Neural cell (in vitro differentiated cells): ENCODE measurements around the gene KIAA2012. TPM values are rescaled to one million over a fixed set of nuclear protein-coding genes. Genes with fewer than 3 reads are reported as not detected.

Source experiments
- H2AFZ ChIP-seq: fragments of 200-600, 300-800 bp; sonication (generic), shearing (Covaris generic); 2 replicates; pipeline ENCODE4 v1.6.0; 2014; ENCODE audit warnings: low read depth, mild to moderate bottlenecking, antibody characterized with exemption, low read length, moderate library complexity
- H3F3A ChIP-seq: fragments of 200-600 bp; shearing (Covaris generic); 2 replicates; pipeline ENCODE4 v1.6.1; 2016; ENCODE audit warnings: mild to moderate bottlenecking, moderate library complexity, mixed read lengths, antibody characterized with exemption, low read length; ENCODE audit not compliant: insufficient read depth, poor library complexity, severe bottlenecking
- H3K27ac ChIP-seq: fragments of 200-600, 300-800 bp; sonication (generic), shearing (Covaris generic); 2 replicates; pipeline ENCODE4 v1.5.1; 2014; ENCODE audit warnings: mild to moderate bottlenecking, low read length, moderate library complexity
- H3K27me3 ChIP-seq: fragments of 300-800, 200-600 bp; sonication (generic), shearing (Covaris generic); 2 replicates; pipeline ENCODE4 v1.6.0; 2014; ENCODE audit warnings: mild to moderate bottlenecking, low read depth, low read length, moderate library complexity; ENCODE audit not compliant: insufficient read depth
- H3K36me3 ChIP-seq: fragments of 300-800, 200-600 bp; sonication (generic), shearing (Covaris generic); 2 replicates; pipeline ENCODE4 v1.5.1; 2014; ENCODE audit warnings: mild to moderate bottlenecking, antibody characterized with exemption, low read length, moderate library complexity; ENCODE audit not compliant: insufficient read depth
- H3K4me2 ChIP-seq: fragments of 300-800, 200-600 bp; sonication (generic), shearing (Covaris generic); 2 replicates; pipeline ENCODE4 v1.6.0; 2014; ENCODE audit warnings: mild to moderate bottlenecking, low read length
- H3K4me3 ChIP-seq: fragments of 300-800, 200-600 bp; sonication (generic), shearing (Covaris generic); 2 replicates; pipeline ENCODE4 v1.5.1; 2014; ENCODE audit warnings: mild to moderate bottlenecking, low read length, moderate library complexity
- H3K79me2 ChIP-seq: fragments of 200-600 bp; shearing (Covaris generic); replicated peaks from 2 replicates; pipeline ENCODE4 v1.6.0; 2014; ENCODE audit warnings: mild to moderate bottlenecking, low read length, moderate library complexity; ENCODE audit not compliant: insufficient read depth
- H3K9ac ChIP-seq: fragments of 300-800, 200-600 bp; sonication (generic), shearing (Covaris generic); 2 replicates; pipeline ENCODE4 v1.6.1; 2016; ENCODE audit warnings: mild to moderate bottlenecking, low read length, mixed read lengths
- H3K9me2 ChIP-seq: fragments of 200-600 bp; shearing (Covaris generic); 2 replicates; pipeline ENCODE4 v1.6.1; 2016; ENCODE audit warnings: mild to moderate bottlenecking, low read length, mixed read lengths; ENCODE audit not compliant: insufficient read depth
- H3K9me3 ChIP-seq: fragments of 200-600, 300-800 bp; sonication (generic), shearing (Covaris generic); 2 replicates; pipeline ENCODE4 v1.6.1; 2016; ENCODE audit warnings: mild to moderate bottlenecking, mixed run types, low read length, moderate library complexity, mixed read lengths
- H4K20me1 ChIP-seq: fragments of 200-600 bp; shearing (Covaris generic); 2 replicates; pipeline ENCODE4 v1.6.1; 2016; ENCODE audit warnings: mild to moderate bottlenecking, mixed run types; ENCODE audit not compliant: insufficient read depth
- CTCF ChIP-seq: fragments of 450-650 bp; IDR thresholded peaks from 2 replicates; pipeline ENCODE4 v1.5.1; 2014; ENCODE audit warnings: antibody characterized with exemption, mild to moderate bottlenecking, moderate library complexity; ENCODE audit not compliant: poor library complexity, severe bottlenecking
- EP300 ChIP-seq: fragments of 450-650 bp; conservative IDR thresholded peaks from 2 replicates; pipeline ENCODE4 v1.6.1; 2014; ENCODE audit warnings: antibody characterized with exemption, mild to moderate bottlenecking, moderate library complexity; ENCODE audit not compliant: poor library complexity, severe bottlenecking
- EZH2 ChIP-seq: fragments of 200-600, 300-800 bp; shearing (Covaris generic), sonication (generic); IDR thresholded peaks from 2 replicates; pipeline ENCODE4 v1.6.1; 2014; ENCODE audit warnings: antibody characterized with exemption, low read length, borderline replicate concordance, mild to moderate bottlenecking; ENCODE audit not compliant: insufficient read depth, poor library complexity, severe bottlenecking
- MXI1 ChIP-seq: fragments of 450-650 bp; conservative IDR thresholded peaks from 2 replicates; pipeline ENCODE4 v1.6.1; 2014; ENCODE audit warnings: antibody characterized with exemption, mild to moderate bottlenecking; ENCODE audit not compliant: poor library complexity, severe bottlenecking
- POLR2AphosphoS5 ChIP-seq: IDR thresholded peaks from 2 replicates; pipeline ENCODE4 v1.6.1; 2012
- RAD21 ChIP-seq: fragments of 450-650 bp; conservative IDR thresholded peaks from 2 replicates; pipeline ENCODE4 v1.6.1; 2014; ENCODE audit warnings: antibody characterized with exemption, mild to moderate bottlenecking, moderate library complexity
- REST ChIP-seq: IDR thresholded peaks from 2 replicates; pipeline ENCODE4 v1.6.1; 2012; ENCODE audit warnings: borderline replicate concordance
- SMC3 ChIP-seq: fragments of 450-650 bp; conservative IDR thresholded peaks from 2 replicates; pipeline ENCODE4 v1.6.1; 2014; ENCODE audit warnings: antibody characterized with exemption, mild to moderate bottlenecking, moderate library complexity; ENCODE audit not compliant: poor library complexity
- TAF1 ChIP-seq: IDR thresholded peaks from 2 replicates; pipeline ENCODE4 v1.6.1; 2012; ENCODE audit warnings: low read depth
- polyA plus RNA-seq: library from polyadenylated mRNA; depleted of rRNA; stranded (reverse); fragments of >200 nt; gene quantifications from 2 replicates; pipeline ENCODE4 v1.2.3, GENCODE V29; 2014

KIAA2012 gene
- polyA plus RNA-seq, 1 donor from 2014 or later = not detected

- H3K27ac ChIP-seq = peak overlapping the region; percentile 83
- H3K9me3 ChIP-seq = no peaks in the 10 kb centered on the region
- peaks cover 7% of the 10 kb centered on the region for H3F3A ChIP-seq
- H3K4me2 ChIP-seq = no peak overlapping the region
- TF ChIP-seq EZH2 (no peak), POLR2AphosphoS5 (no peak), MXI1 (no peak), RAD21 (no peak), SMC3 (no peak), CTCF (no peak), TAF1 (no peak), REST (no peak), EP300 (no peak)
- H3K4me3 ChIP-seq = no peak overlapping the region
- no peak overlapping the region for H3K9ac ChIP-seq
- H3K79me2 ChIP-seq = no peaks in the 10 kb centered on the region
- no peaks in the 10 kb centered on the region for H3K36me3 ChIP-seq
- H4K20me1 ChIP-seq = no peaks in the 10 kb centered on the region
- no peaks in the 10 kb centered on the region for H3K27me3 ChIP-seq
- H2AFZ ChIP-seq = no peak overlapping the region
- H3K9me2 ChIP-seq = no peaks in the 10 kb centered on the region
These were observed 26.5 kb upstream of the KIAA2012 start for GRCh38 chr2:202046572-202046971.

- Histone ChIP-seq H3K9me2 (no peaks in the 10 kb centered on the region), H3K9ac (no peak overlapping the region), H3K27me3 (no peaks in the 10 kb centered on the region), H3K4me3 (no peak overlapping the region), H3K4me2 (no peak overlapping the region), H4K20me1 (no peaks in the 10 kb centered on the region), H3F3A (peaks cover 7% of the 10 kb centered on the region), H3K79me2 (no peaks in the 10 kb centered on the region), H3K27ac (no peak overlapping the region), H2AFZ (no peak overlapping the region), H3K36me3 (no peaks in the 10 kb centered on the region), H3K9me3 (no peaks in the 10 kb centered on the region)
- no peak for TF ChIP-seq EP300
- TF ChIP-seq RAD21 = no peak
- TF ChIP-seq CTCF = no peak
- TF ChIP-seq EZH2 = no peak
- TF ChIP-seq TAF1 = no peak
- no peak for TF ChIP-seq REST
- no peak for TF ChIP-seq MXI1
- no peak for TF ChIP-seq SMC3
- no peak for TF ChIP-seq POLR2AphosphoS5
These were observed 23.8 kb upstream of the KIAA2012 start for GRCh38 chr2:202049092-202049728.
